K562 treated with DMSO at 1 percent for 24 hours (cell line): Measurements from ENCODE around the gene GYS2. TPM values are rescaled to one million over a fixed set of nuclear protein-coding genes. Genes with fewer than 3 reads are reported as not detected.

ENCODE experiments used
- total RNA-seq: library from RNA; unstranded; fragments of 300-600 nt; gene quantifications from 2 replicates; pipeline ENCODE4 v1.2.3, GENCODE V29; 2022; ENCODE audit warnings: low read depth; ENCODE audit not compliant: insufficient read depth

Gene GYS2
- total RNA-seq: not detected in 2 replicates

GRCh38 chr12:21604245-21605101 lies at the start of gene GYS2:
TSS of gene GYS2 (minus strand) at chr12:21604847. CDS start at chr12:21604592, 255 bp downstream.

GRCh38 chr12:21526053-21526452 lies 78.6 kb downstream of the GYS2 start, which contains the start of gene SPX:
TSS of gene SPX (plus strand) at chr12:21526296. CDS start at chr12:21526473, 177 bp downstream.

GRCh38 chr12:21501258-21502163 lies 103.1 kb downstream of the GYS2 start, which contains the start of the genes GOLT1B and RECQL:
TSS of gene GOLT1B (plus strand) at chr12:21501789. CDS start at chr12:21501924, 135 bp downstream.
TSS of gene RECQL (minus strand) at chr12:21501635. CDS start at chr12:21499570, 2,065 bp downstream.

Other genes starting within 250 kb of the GYS2 start
- gene IAPP, start 231.9 kb downstream of the GYS2 start, total RNA-seq: not detected in 2 replicates
- gene PYROXD1, start 167.2 kb downstream of the GYS2 start, total RNA-seq: 2.9 and 4.0 TPM in 2 replicates
- gene RECQL, start 103.2 kb downstream of the GYS2 start, total RNA-seq: 28.3 and 29.4 TPM in 2 replicates
- gene GOLT1B, start 103.1 kb downstream of the GYS2 start, total RNA-seq: 7.7 and 67.5 TPM in 2 replicates
- 0.49 and 0.91 TPM in 2 replicates for gene SPX, start 78.6 kb downstream of the GYS2 start, total RNA-seq
- 448 and 481 TPM in 2 replicates for gene LDHB, start 53.0 kb upstream of the GYS2 start, total RNA-seq
- gene KCNJ8, start 169.9 kb upstream of the GYS2 start, total RNA-seq: 0.43 and 1.2 TPM in 2 replicates